ENCODE data around the gene PDGFD. TPM values are rescaled to one million over a fixed set of nuclear protein-coding genes. Genes with fewer than 3 reads are reported as not detected.

The PDGFD gene
- total and polyA plus RNA-seq, 8 donors: 2.1 to 7.7 (median 5.2) TPM

DNA sequence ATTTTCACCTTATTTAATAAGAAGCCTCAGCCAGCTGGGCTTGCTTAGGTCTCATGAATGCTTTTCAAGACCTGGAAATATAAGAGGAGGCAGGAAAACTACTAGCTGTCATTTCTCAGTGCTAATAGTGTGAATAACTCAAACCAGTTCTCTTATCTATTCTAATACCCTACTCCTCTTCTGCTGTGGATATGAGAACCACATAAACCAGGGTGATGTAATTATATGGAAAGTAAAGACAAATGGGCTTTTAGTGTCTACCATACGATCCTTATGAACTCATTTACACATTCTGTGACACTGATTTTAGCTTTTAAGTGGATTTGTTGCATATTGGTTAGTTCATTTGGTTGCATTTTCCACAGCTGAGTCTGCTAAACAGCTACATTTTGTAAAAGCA, 8.6 kb downstream of the PDGFD start:
- intact Hi-C loops (cut with DNase I): no loop called here
- Histone ChIP-seq H3K36me3 (no peaks in the 10 kb centered on the region), H3K9me3 (no peaks in the 10 kb centered on the region), H3K27ac (no peak overlapping the region), H3K4me3 (no peak overlapping the region), H3K4me1 (no peaks in the 10 kb centered on the region), H3K27me3 (no peaks in the 10 kb centered on the region)
- no peak for TF ChIP-seq CTCF (IDR thresholded peaks at IDR 0.05)
- ATAC-seq (no peak), DNase-seq (no peak)

DNA sequence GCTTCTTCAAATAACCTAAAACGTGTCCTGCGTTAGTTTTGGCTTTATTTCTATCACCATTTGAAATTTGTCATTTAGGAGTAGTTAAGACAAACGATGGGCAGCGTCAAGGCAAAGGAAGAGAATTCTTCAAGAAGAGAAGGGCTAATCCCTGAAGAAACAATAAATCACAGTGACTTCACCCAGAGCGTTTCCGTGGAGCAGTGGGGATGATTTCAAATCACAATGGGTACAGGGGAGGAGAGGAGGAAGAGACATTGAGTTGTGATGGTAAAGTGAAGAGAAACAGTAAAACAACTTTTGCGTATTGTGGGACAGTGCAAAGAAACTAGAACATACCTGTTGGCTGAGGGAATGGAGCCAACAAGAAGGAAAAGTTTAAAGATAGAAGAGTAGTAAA, 9.7 kb downstream of the PDGFD start:
- no peak overlapping the region for H3K4me3 ChIP-seq
- H3K27ac ChIP-seq: no peak overlapping the region
- H3K4me1 ChIP-seq: no peaks in the 10 kb centered on the region
- no peaks in the 10 kb centered on the region for H3K36me3 ChIP-seq
- no peak for TF ChIP-seq CTCF (IDR thresholded peaks at IDR 0.05)
- DNase-seq (no peak), ATAC-seq (no peak)
- H3K9me3 ChIP-seq: no peaks in the 10 kb centered on the region
- intact Hi-C loops (cut with DNase I): no loop called here
- H3K27me3 ChIP-seq: no peaks in the 10 kb centered on the region

DNA sequence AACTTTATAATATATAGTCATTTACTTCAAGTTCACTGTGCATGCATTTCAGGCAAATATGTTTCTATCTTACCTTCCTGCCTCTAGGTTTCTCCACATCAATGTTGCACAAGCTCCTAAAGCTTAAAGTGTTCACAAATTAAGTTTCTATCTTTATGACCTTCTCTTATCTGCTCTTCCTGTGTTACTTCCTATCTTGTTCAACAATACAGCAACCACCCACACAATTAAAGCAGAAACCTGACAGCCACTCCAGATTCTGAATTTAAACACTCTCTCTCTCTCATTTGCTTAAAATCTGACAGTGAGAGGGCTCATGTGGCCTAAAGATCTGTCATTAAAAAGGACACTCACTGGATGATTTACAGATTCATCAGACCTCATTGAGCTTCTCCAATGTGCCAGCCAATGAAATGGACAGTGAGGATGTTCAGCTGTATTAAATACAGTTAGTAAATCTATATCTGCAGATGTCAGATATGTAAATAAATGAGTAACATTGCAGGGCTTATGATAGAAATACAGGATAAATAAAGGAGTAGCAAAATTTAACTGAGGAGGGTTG, 10.9 kb downstream of the PDGFD start:
- no peak for DNase-seq
- Histone ChIP-seq H3K27ac (no peak overlapping the region), H3K27me3 (no peaks in the 10 kb centered on the region), H3K4me3 (no peak overlapping the region), H3K36me3 (no peaks in the 10 kb centered on the region), H3K9me3 (no peaks in the 10 kb centered on the region), H3K4me1 (no peaks in the 10 kb centered on the region)
- no peak for ATAC-seq
- TF ChIP-seq CTCF (IDR thresholded peaks at IDR 0.05): no peak
- intact Hi-C loops (cut with DNase I): no loop called here

- peak in 1 of 2 donors; percentile 23 for TF ChIP-seq CTCF (IDR thresholded peaks at IDR 0.05)
- H3K27ac ChIP-seq: no peak overlapping the region
- no peaks in the 10 kb centered on the region for H3K36me3 ChIP-seq
- DNase-seq: no peak
- H3K27me3 ChIP-seq: no peaks in the 10 kb centered on the region
- no peaks in the 10 kb centered on the region for H3K9me3 ChIP-seq
- ATAC-seq: no peak
- no peaks in the 10 kb centered on the region for H3K4me1 ChIP-seq
- no peak overlapping the region for H3K4me3 ChIP-seq
- intact Hi-C loops (cut with DNase I): no loop called here
Measured at GRCh38 chr11:104151404-104152204, 12.3 kb downstream of the PDGFD start.

- H3K4me3 ChIP-seq: no peak overlapping the region
- no peaks in the 10 kb centered on the region for H3K4me1 ChIP-seq
- ATAC-seq (no peak), DNase-seq (no peak)
- H3K27me3 ChIP-seq: no peaks in the 10 kb centered on the region
- H3K9me3 ChIP-seq: no peaks in the 10 kb centered on the region
- H3K27ac ChIP-seq: no peak overlapping the region
- TF ChIP-seq CTCF (IDR thresholded peaks at IDR 0.05): no peak
- intact Hi-C loops (cut with DNase I): no loop called here
- H3K36me3 ChIP-seq: no peaks in the 10 kb centered on the region
Measured at GRCh38 chr11:104148706-104149105, 15.2 kb downstream of the PDGFD start.
